Hepatocyte (in vitro differentiated cells): ENCODE results near the gene DNAH17.

Source experiments
- CTCF ChIP-seq: fragments of 200-600 bp; sonication (generic); IDR thresholded peaks from 2 replicates; pipeline ENCODE4 v1.5.1; 2016; ENCODE audit warnings: antibody characterized with exemption, mild to moderate bottlenecking; ENCODE audit not compliant: poor library complexity
- EZH2 ChIP-seq: fragments of 200-600 bp; sonication (generic); IDR thresholded peaks from 2 replicates; pipeline ENCODE4 v1.6.1; 2016; ENCODE audit warnings: antibody characterized with exemption, mild to moderate bottlenecking, borderline replicate concordance
- EZH2phosphoT487 ChIP-seq: fragments of 200-600 bp; sonication (generic); IDR thresholded peaks from one replicate; pipeline ENCODE4 v1.6.1; 2018; ENCODE audit warnings: antibody characterized with exemption, mild to moderate bottlenecking, low read depth, moderate library complexity; ENCODE audit not compliant: unreplicated experiment, severe bottlenecking

GRCh38 chr17:78555746-78556401, 21.3 kb downstream of the DNAH17 start:
- TF ChIP-seq CTCF (no peak), EZH2 (no peak), EZH2phosphoT487 (no peak)
